GM19328 (cell line): ENCODE measurements around the gene LCLAT1.

Source experiments
- ATAC-seq: cut with Tn5 transposase; IDR thresholded peaks from one replicate; pipeline ENCODE4 v1.9.1; 2021; ENCODE audit warnings: mild to moderate bottlenecking, moderate library complexity; ENCODE audit not compliant: unreplicated experiment

LCLAT1 gene

GRCh38 chr2:30447149-30448045 lies at the start of gene LCLAT1:
Gene LCLAT1 (plus strand): TSS chr2:30447246. CDS start chr2:30525591, 78,345 bp downstream.
- ATAC-seq, result peak; percentile 95

DNA sequence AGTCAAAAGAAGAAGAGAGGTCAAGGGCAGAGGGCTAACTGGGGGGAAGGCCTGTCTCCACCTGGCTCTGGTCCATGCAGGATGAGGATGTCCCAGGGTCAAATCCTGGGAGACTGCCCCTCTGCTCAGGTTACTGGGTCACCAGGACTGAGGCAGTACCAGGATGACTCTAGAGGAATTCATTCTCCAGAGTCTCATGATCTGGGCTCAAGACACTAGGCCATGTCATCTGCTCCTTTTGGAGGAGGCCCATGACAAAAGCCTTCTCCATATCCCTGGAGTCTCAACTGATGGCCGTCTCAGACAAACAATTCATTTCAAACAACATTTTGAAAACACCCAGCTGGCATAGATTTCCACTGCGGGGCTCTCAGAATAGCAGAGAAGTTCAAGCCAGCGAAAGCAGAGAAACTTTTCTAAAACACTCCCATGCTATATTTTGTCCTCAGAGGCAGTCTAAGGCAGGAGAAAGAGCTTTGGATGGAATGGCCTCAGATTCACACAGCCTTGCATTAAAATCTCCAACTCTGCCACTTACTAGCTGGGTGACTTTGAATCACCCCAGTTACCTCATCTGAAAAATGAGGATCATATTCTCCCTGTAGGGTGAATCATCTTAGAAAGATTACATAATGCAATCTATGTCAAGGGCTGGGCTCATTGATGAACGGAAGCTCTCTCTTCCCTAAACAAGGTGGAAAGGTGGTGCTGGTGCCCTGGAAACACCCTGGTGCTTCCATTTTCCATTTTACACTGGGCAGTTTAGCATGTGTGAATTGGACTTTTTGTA lies 48.8 kb upstream of the LCLAT1 start:
- no peak for ATAC-seq

DNA sequence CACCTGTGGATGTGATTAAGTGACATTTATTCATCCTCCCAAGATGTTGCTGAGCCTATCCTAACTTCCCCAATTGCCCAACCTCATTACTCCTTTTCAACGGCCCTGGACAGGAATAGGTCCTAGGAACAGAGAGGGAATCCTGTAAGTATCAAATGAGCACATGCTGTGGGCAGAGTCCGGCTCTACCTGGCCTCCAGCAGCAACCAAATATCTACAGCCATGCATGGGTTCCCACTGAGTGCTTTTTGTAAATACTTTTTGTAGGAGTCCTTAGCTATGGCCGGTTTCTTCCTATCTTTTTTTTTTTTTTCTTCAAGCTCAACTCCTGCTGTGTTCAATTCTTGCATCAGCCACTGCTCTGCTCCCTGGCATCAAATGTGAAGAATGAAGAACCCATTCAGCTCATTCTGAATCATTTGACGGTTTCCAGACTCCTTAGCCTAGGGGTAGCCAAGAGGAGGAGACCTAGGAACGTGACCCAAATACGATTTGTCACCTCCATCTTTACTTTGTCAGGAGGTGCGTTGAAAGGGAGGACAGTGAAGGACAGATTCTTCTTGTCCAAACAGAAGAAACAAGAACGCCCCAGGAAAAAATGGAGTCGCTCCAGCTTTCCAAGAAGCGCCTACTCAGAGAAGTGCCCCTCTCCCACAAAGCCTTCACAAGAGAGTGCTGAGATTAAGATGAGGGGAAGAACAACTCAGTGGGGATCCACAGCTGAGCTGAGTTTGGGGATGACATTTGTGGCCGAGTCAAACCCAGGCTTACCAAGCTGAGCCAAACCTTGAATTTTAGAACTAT lies 46.7 kb upstream of the LCLAT1 start:
- ATAC-seq, result no peak

GRCh38 chr2:30402441-30403182 lies 44.4 kb upstream of the LCLAT1 start:
- ATAC-seq, result no peak

- ATAC-seq, result no peak
Measured at GRCh38 chr2:30403592-30404312, 43.3 kb upstream of the LCLAT1 start.

DNA sequence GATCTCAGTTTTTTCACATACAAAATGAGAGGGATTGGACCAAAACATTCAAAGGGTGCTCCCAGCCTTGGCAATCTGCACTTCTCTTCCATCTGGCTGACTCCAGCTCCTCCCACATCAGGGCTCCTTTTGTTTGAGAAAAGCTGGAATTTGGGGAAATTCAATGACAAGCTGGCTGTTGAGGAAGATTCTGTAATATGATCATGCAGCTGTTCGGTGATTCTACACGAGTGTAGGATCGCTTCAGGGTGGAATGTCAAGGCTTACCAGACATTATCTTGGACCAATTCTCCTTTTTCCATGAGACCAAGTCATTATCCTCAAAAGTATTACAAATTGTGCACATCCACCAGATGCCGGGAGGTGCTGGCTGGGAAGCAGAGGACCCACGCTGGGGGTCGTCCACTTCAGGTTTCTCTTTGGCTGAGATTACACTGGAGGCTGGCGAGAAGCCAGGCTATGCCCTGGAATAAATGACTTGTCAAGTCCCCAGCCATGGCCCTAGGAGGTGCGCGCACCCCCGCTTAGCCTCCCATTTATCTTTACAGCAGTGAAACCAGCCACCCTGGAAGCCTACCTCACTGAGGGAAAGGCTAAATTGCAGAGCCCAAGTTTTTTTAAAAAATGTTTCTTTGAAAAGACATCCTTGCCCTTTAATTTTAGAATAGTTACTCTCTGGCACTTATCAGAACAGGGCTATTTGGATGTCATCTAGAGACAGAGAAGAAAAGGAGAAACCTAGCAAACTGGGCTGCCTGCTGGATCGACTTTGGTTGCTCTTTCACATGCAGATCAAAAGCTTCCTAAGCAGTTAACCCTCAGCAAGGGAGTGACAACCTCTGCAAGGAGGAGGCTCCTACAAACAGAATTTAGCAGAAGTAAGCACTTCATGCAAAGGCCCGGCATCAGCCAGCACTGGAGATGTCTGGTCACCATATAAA lies 42.5 kb upstream of the LCLAT1 start:
- no peak for ATAC-seq

DNA sequence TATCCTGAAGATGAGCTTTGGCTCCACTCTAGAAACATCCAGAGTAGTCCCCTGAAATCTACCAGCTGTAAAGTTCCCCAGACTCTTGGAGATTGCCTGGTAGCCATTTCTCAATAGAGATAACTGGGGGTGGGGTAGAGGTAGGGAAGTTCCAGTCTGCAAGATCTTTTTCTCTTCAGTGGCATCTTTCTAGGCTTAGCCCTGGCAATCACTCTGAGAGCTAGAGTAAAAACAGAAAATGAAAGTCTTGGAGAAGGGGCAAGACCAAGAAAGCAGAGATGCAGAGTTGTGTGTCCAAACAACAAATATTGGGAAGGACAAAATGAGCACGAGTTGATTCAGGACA lies 41.8 kb upstream of the LCLAT1 start:
- no peak for ATAC-seq

DNA sequence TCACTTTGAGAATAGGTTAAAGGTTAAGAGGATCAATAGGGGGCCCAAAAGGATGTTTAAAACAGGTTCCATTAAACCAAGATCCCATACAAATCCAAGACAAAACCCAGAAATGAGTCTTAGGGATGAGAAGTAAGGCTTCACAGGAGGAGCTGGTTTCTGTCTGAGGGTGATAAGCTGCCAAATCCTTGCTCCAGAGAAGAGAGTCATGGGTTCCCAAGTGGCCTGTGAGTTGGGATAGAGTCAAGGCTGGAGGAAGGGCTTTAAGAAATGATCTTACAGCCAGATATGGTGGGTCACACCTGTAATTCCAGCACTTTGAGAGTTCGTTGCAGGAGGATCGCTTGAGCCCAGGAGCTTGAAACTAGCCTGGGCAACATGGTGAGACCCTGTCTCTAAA lies 40.2 kb upstream of the LCLAT1 start:
- ATAC-seq, result no peak

GRCh38 chr2:30408961-30409387 lies 38.1 kb upstream of the LCLAT1 start:
- no peak for ATAC-seq

- no peak for ATAC-seq
Measured at GRCh38 chr2:30410217-30410616, 36.8 kb upstream of the LCLAT1 start.

- ATAC-seq, result no peak
Measured at GRCh38 chr2:30412047-30412683, 34.9 kb upstream of the LCLAT1 start.

DNA sequence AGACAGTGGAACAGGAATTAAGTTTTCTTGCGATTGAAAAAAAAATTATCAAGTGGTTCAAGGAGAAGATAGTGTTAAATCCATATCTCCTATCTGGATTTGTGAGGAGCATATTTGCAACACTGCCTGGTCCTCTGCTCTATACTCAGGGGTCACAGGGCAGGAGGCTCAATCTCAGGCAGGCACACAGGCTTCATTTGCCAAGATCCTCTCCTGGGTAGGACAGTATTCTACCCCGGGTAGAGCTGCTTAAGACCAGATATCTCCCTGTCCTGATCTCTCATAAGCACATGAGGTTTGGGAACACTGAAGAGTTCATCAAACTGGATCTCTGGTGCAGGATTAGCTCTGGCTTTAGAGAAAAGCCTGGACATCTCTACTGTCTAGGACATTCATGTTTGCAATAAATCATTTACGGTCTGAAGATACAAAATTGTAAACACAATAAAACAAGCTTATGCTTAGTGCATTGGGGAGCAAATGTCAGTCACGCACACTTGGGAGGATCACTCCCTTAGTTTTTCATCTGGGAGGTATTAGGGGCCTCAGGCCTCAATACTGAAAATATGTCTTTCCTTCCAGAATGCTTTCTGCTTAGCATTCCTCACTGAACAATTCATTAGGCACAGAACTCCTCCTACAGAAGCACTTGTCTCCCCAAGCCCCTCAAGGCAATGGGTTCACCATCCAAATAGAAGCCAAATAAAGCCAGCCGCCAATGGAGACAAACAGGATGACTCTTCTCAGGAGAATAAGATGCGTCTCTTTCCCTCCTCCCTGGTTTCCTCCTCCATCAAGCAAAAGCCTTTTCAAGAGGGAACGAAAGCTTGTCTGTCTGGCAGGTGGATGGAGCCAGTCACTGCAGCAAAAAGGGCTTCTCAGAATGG lies 34.1 kb upstream of the LCLAT1 start:
- no peak for ATAC-seq

- no peak for ATAC-seq
Measured at GRCh38 chr2:30414961-30415360, 32.1 kb upstream of the LCLAT1 start.

DNA sequence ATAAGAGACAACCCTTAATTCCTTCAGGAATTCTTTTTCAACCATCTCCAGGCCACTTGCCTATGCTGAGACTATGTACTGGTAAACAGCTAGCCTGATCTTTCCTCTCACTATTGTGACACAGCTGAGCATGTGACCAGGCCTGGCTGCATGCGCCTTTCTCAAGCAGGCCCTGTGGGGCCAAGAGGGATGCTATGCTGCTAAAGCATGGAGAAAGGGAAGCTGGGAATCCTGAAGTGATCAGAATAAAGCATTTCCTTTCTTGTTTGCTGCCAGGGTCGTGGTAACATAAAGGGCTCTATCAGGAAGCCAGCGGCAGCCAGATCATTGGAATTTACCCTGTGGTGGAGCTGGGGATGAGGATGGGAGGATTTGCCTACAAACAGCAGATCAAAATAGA lies 29.8 kb upstream of the LCLAT1 start:
- ATAC-seq, result no peak

DNA sequence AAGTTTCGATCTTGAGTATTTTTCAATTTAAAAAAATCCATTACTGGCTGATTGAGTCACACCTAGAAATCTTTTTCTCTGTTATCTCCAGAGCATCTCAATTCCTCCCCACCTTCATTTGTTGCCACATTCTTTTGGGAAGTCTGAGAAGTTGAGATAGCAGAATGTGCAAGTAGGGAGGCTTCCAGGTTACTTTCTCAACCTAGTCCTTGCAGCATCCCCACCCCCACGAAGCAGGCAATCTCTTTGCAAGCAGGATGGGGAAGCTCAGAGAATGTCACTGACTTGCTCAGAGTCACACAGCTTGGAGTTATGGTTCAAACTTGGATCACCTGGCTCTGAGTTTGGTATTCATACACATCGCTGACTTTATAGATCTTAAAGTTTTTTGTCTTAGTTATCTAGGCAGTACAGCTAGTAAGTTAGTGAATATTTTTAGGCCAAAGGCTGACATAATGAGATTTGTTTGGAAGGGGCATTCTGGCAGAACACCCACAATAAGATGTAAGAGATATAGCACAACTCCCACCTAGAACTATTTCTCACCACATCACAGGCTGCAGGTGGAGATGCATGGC lies 25.9 kb upstream of the LCLAT1 start:
- ATAC-seq, result no peak

GRCh38 chr2:30421604-30422443 lies 25.2 kb upstream of the LCLAT1 start:
- peak; percentile 22 for ATAC-seq
